GM23248 (cell line): ENCODE results near the gene MEA1. TPM values are rescaled to one million over a fixed set of nuclear protein-coding genes. Genes with fewer than 3 reads are reported as not detected.

Experiments used
- DNase-seq: peaks from one replicate; pipeline ENCODE4 v3.0.0-alpha.2; 2015
- H2AFZ ChIP-seq: fragments of 200-600 bp; sonication (generic); 2 replicates; pipeline ENCODE4 v1.6.1; 2016; ENCODE audit warnings: antibody characterized with exemption
- H3F3A ChIP-seq: fragments of 200-600 bp; sonication (generic); 2 replicates; pipeline ENCODE4 v1.6.1; 2016; ENCODE audit warnings: mild to moderate bottlenecking, antibody characterized with exemption, mixed run types; ENCODE audit not compliant: insufficient read depth
- H3K27ac ChIP-seq: fragments of 200-600 bp; sonication (generic); 2 replicates; pipeline ENCODE4 v1.5.1; 2016; ENCODE audit warnings: mild to moderate bottlenecking
- H3K27me3 ChIP-seq: fragments of 200-600 bp; sonication (generic); replicated peaks from 2 replicates; pipeline ENCODE4 v1.6.1; 2016; ENCODE audit warnings: mild to moderate bottlenecking; ENCODE audit not compliant: insufficient read depth
- H3K36me3 ChIP-seq: fragments of 200-600 bp; sonication (generic); 2 replicates; pipeline ENCODE4 v1.6.1; 2016; ENCODE audit warnings: low read depth, mild to moderate bottlenecking
- H3K4me1 ChIP-seq: fragments of 200-600 bp; sonication (generic); 2 replicates; pipeline ENCODE4 v1.6.1; 2016; ENCODE audit warnings: mild to moderate bottlenecking; ENCODE audit not compliant: insufficient read depth
- H3K4me2 ChIP-seq: fragments of 200-600 bp; sonication (generic); one replicate; pipeline ENCODE4 v1.6.1; 2016; ENCODE audit warnings: mild to moderate bottlenecking; ENCODE audit not compliant: unreplicated experiment
- H3K4me3 ChIP-seq: fragments of 200-600 bp; sonication (generic); 2 replicates; pipeline ENCODE4 v1.5.1; 2016; ENCODE audit warnings: mild to moderate bottlenecking
- H3K79me2 ChIP-seq: fragments of 200-600 bp; sonication (generic); 2 replicates; pipeline ENCODE4 v1.6.1; 2016; ENCODE audit warnings: mild to moderate bottlenecking; ENCODE audit not compliant: insufficient read depth
- H3K9ac ChIP-seq: fragments of 200-600 bp; sonication (generic); 2 replicates; pipeline ENCODE4 v1.6.1; 2016; ENCODE audit warnings: mild to moderate bottlenecking
- H3K9me2 ChIP-seq: fragments of 200-600 bp; sonication (generic); 2 replicates; pipeline ENCODE4 v1.6.1; 2016; ENCODE audit warnings: mixed run types, mild to moderate bottlenecking, moderate library complexity; ENCODE audit not compliant: insufficient read depth
- H3K9me3 ChIP-seq: fragments of 200-600 bp; sonication (generic); one replicate; pipeline ENCODE4 v1.6.1; 2017; ENCODE audit warnings: low read depth
- H4K20me1 ChIP-seq: fragments of 200-600 bp; sonication (generic); 2 replicates; pipeline ENCODE4 v1.6.0; 2016; ENCODE audit not compliant: insufficient read depth
- EZH2 ChIP-seq: fragments of 200-600 bp; sonication (generic); IDR thresholded peaks from 2 replicates; pipeline ENCODE4 v1.6.1; 2018; ENCODE audit warnings: antibody characterized with exemption, mild to moderate bottlenecking; ENCODE audit not compliant: insufficient read depth, poor library complexity, severe bottlenecking
- EZH2phosphoT487 ChIP-seq: fragments of 200-600 bp; sonication (generic); IDR thresholded peaks from 2 replicates; pipeline ENCODE4 v1.6.1; 2018; ENCODE audit warnings: antibody characterized with exemption, moderate library complexity, mild to moderate bottlenecking, low read depth; ENCODE audit not compliant: insufficient read depth
- WGBS, 2 experiments: methylation state at CpG; one replicate each; pipeline ENCODE4 v1.1.6; 2015 to 2017; ENCODE audit warnings: low lambda C conversion rate in 2 of 2, low coverage in 1 of 2; ENCODE audit errors: missing lambda C conversion rate in 2 of 2; 5-methylcytosine and 5-hydroxymethylcytosine counted together
- in situ Hi-C: fragments of 300-500 bp; cut with MboI; formaldehyde crosslinking; loops from 2 replicates; pipeline ENCODE4 v1.15.0; 2020
- polyA plus RNA-seq: library from polyadenylated mRNA; unstranded; fragments of >200 nt; fragmentation: Nextera tagmentation; extraction: Ambion mirVana; gene quantifications from 2 replicates; pipeline ENCODE4 v1.2.1, GENCODE V29; 2016
- total RNA-seq: library from RNA; depleted of rRNA; stranded (reverse); fragments of >200 nt; shearing (Covaris generic); gene quantifications from 2 replicates; pipeline ENCODE4 v1.2.3, GENCODE V29; 2014

The MEA1 gene
- total and polyA plus RNA-seq, 2 experiments from 2014 or later = 100 to 171 TPM

DNA sequence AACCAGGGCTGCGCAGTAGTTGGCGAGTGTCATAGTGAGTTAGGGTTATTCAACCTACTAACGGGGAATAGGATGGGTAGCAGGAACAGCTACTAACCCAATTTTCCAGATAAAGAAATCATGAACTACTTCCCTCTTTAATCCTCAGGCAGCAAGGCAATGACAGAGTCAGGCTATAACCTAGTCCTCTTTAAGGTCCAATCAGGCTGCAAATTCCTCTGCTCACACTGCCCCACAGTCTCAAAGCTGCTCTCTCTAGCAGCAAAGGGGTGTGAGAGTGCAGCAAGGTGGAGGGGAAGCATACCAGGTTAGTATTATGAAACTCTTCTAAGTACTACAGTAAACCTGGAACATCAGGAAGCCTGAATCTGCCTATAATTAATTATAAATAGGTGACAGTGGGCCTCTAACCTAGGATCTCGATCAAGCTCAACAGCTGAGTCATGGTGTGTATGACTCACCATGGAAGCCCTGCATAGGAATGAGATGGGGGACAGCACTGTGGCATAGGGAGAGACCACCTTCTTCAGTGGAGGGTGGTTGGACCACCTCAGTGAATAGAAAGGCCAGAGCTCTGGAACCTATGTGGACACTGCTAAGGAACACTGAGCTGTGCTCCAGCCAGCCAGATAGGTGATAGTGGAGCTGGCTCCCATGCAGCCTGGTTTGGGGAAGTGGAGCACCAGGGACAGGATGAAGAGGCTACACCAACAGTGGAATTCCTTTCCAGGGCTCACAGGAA, 42.7 kb downstream of the MEA1 start:
- TF ChIP-seq EZH2phosphoT487 (no peak), EZH2 (no peak)
- WGBS, 2 experiments = 83 to 84% methylated on average over 4 of the region's 4 CpGs
- in situ Hi-C loops = no loop called here
- Histone ChIP-seq H3K27ac (no peak overlapping the region), H3K36me3 (no peaks in the 10 kb centered on the region), H3K9ac (no peak overlapping the region), H3K79me2 (peaks cover 14% of the 10 kb centered on the region), H3K9me2 (no peaks in the 10 kb centered on the region), H3K4me3 (no peak overlapping the region), H3K4me2 (no peak overlapping the region), H3K4me1 (peaks cover 6% of the 10 kb centered on the region; the same call in 1 of the 2 replicates), H4K20me1 (no peaks in the 10 kb centered on the region; the same call in 1 of the 2 replicates), H3K9me3 (no peaks in the 10 kb centered on the region), H3F3A (peaks cover 6% of the 10 kb centered on the region), H3K27me3 (no peaks in the 10 kb centered on the region), H2AFZ (no peak overlapping the region)
- peak; percentile 50 for DNase-seq

- Histone ChIP-seq H3K4me1 (peaks cover 6% of the 10 kb centered on the region; the same call in 1 of the 2 replicates), H3K4me3 (no peak overlapping the region), H2AFZ (no peak overlapping the region), H3K9me2 (no peaks in the 10 kb centered on the region), H3K27ac (no peak overlapping the region), H3K27me3 (no peaks in the 10 kb centered on the region), H3K4me2 (no peak overlapping the region), H3K36me3 (no peaks in the 10 kb centered on the region), H3K79me2 (peaks cover 3% of the 10 kb centered on the region; the same call in 1 of the 2 replicates), H3K9me3 (no peaks in the 10 kb centered on the region), H4K20me1 (no peaks in the 10 kb centered on the region; the same call in 1 of the 2 replicates), H3K9ac (no peak overlapping the region), H3F3A (peaks cover under 1% of the 10 kb centered on the region)
- in situ Hi-C loops = no loop called here
- no peak for DNase-seq
- TF ChIP-seq EZH2 = no peak
- TF ChIP-seq EZH2phosphoT487 = no peak
- WGBS, 2 experiments = 95 to 98% methylated on average over 4 of the region's 4 CpGs
Measured at GRCh38 chr6:42969934-42970333, 43.8 kb downstream of the MEA1 start.

GRCh38 chr6:42969431-42969830, 44.3 kb downstream of the MEA1 start:
- Histone ChIP-seq H3F3A (no peaks in the 10 kb centered on the region; the same call in 1 of the 2 replicates), H3K4me3 (no peak overlapping the region)

GRCh38 chr6:42968783-42969182, 45.0 kb downstream of the MEA1 start:
- no peaks in the 10 kb centered on the region; the same call in 1 of the 2 replicates for H4K20me1 ChIP-seq
- no peaks in the 10 kb centered on the region for H3K9me2 ChIP-seq
- no peaks in the 10 kb centered on the region for H3K36me3 ChIP-seq
- H3K9ac ChIP-seq = no peak overlapping the region
- H3K4me2 ChIP-seq = no peak overlapping the region
- no peak overlapping the region for H2AFZ ChIP-seq
- WGBS, 2 experiments = 50 to 56% methylated on average over 4 of the region's 4 CpGs
- in situ Hi-C loops = no loop called here
- no peaks in the 10 kb centered on the region for H3K9me3 ChIP-seq
- no peak overlapping the region for H3K4me3 ChIP-seq
- H3F3A ChIP-seq = no peaks in the 10 kb centered on the region; the same call in 1 of the 2 replicates
- no peaks in the 10 kb centered on the region for H3K27me3 ChIP-seq
- H3K27ac ChIP-seq = no peak overlapping the region
- H3K79me2 ChIP-seq = no peaks in the 10 kb centered on the region; the same call in 1 of the 2 replicates
- no peak for DNase-seq
- TF ChIP-seq EZH2phosphoT487 (no peak), EZH2 (no peak)
- H3K4me1 ChIP-seq = peaks cover 6% of the 10 kb centered on the region; the same call in 1 of the 2 replicates

More at GRCh38 chr6:42969431-42969830, 44.3 kb downstream of the MEA1 start:
- H3K36me3 ChIP-seq = no peaks in the 10 kb centered on the region
- H3K79me2 ChIP-seq = no peaks in the 10 kb centered on the region; the same call in 1 of the 2 replicates
- no peaks in the 10 kb centered on the region for H3K27me3 ChIP-seq
- no peak overlapping the region for H3K9ac ChIP-seq
- no peak for DNase-seq
- H3K4me2 ChIP-seq = no peak overlapping the region
- no peaks in the 10 kb centered on the region; the same call in 1 of the 2 replicates for H4K20me1 ChIP-seq
- H3K9me2 ChIP-seq = no peaks in the 10 kb centered on the region
- H2AFZ ChIP-seq = no peak overlapping the region
- no peak overlapping the region for H3K27ac ChIP-seq
- peaks cover 6% of the 10 kb centered on the region; the same call in 1 of the 2 replicates for H3K4me1 ChIP-seq
- H3K9me3 ChIP-seq = no peaks in the 10 kb centered on the region
- in situ Hi-C loops = no loop called here
- WGBS, 2 experiments = 79 to 90% methylated on average over 2 of the region's 2 CpGs
- TF ChIP-seq EZH2phosphoT487 (no peak), EZH2 (no peak)
